HCT116 (cell line): ENCODE data around the gene RGS17. TPM values are rescaled to one million over a fixed set of nuclear protein-coding genes. Genes with fewer than 3 reads are reported as not detected.

Experiments
- ATAC-seq: fragments of 200-7000 bp; cut with Tn5 transposase; 2 replicates; pipeline ENCODE4 v1.9.1; 2020; ENCODE audit warnings: mild to moderate bottlenecking, moderate library complexity
- BruUV-seq: library from RNA; stranded (reverse); fragments of 400-500 nt; replicated peaks from 2 replicates; lab custom pipeline; 2021; lab: Mats Ljungman, UMichigan
- CTCF ChIA-PET: fragments of 300-600 bp; sonication (Branson Sonifier 250); formaldehyde crosslinking; loops from one replicate; lab custom pipeline; 2021; ENCODE audit warnings: antibody characterized with exemption; lab: Charles Lee
- POLR2A ChIA-PET: fragments of 300-600, 350-600 bp; sonication (Branson Sonifier 250); formaldehyde crosslinking; loops from one replicate; lab custom pipeline; 2021; ENCODE audit warnings: antibody characterized with exemption; lab: Charles Lee
- RAD21 ChIA-PET, 2 experiments: fragments of 300-600 bp; sonication (Branson Sonifier 250); formaldehyde crosslinking; loops; one replicate each; lab custom pipeline; 2023; ENCODE audit warnings: low total read pairs in 2 of 2; ENCODE audit not compliant: uncharacterized antibody in 2 of 2, unreplicated experiment in 2 of 2, low non-redundant PET in 1 of 2; lab: Charles Lee
- DNase-seq: peaks from one replicate; pipeline ENCODE4 v3.0.0-alpha.2; 2010; ENCODE audit warnings: low read depth, low spot score
- H2AFZ ChIP-seq: fragments of 200-600 bp; shearing (Covaris generic), sonication (generic); 2 replicates; pipeline ENCODE4 v1.6.1; 2017; ENCODE audit warnings: low read depth, mixed run types, mixed read lengths, antibody characterized with exemption, low read length; ENCODE audit not compliant: poor library complexity, severe bottlenecking
- H3K27ac ChIP-seq: 2 replicates; pipeline ENCODE4 v1.5.1; 2012; ENCODE audit warnings: low read depth, low read length
- H3K27me3 ChIP-seq: fragments of 200-600 bp; sonication (generic); 2 replicates; pipeline ENCODE4 v1.6.1; 2016; ENCODE audit warnings: mixed run types, low read length, mixed read lengths; ENCODE audit not compliant: insufficient read depth
- H3K36me3 ChIP-seq, 2 experiments: fragments of 200-500 bp in 1 of 2; fragments of 200-600 bp in 1 of 2; sonication (Bioruptor generic) in 1 of 2; sonication (generic) in 1 of 2; 2 replicates each; pipeline versions ENCODE4 v1.5.1 to v1.6.1; 2014 to 2016; ENCODE audit warnings: low read length in 2 of 2, inconsistent platforms in 1 of 2, mixed read lengths in 1 of 2, mixed run types in 1 of 2; ENCODE audit not compliant: insufficient read depth in 2 of 2, control insufficient read depth in 1 of 2
- H3K4me1 ChIP-seq, 2 experiments: fragments of 200-600 bp in 1 of 2; sonication (generic) in 1 of 2; 2 replicates each; pipeline versions ENCODE4 v1.5.1 to v1.6.1; 2012 to 2017; ENCODE audit warnings: low read length in 2 of 2, inconsistent platforms in 1 of 2, mild to moderate bottlenecking in 1 of 2, mixed read lengths in 1 of 2, mixed run types in 1 of 2, moderate library complexity in 1 of 2; ENCODE audit not compliant: insufficient read depth in 2 of 2, control insufficient read depth in 1 of 2
- H3K4me2 ChIP-seq: fragments of 200-600 bp; sonication (generic); 2 replicates; pipeline ENCODE4 v1.6.1; 2017; ENCODE audit warnings: mixed run types, low read length, mixed read lengths
- H3K4me3 ChIP-seq, 2 experiments: fragments of 200-600 bp in 1 of 2; sonication (generic) in 1 of 2; replicated peaks in 1 of 2; 2 replicates each; pipeline ENCODE4 v1.5.1; 2011 to 2016; ENCODE audit warnings: low read length in 2 of 2, control low read depth in 1 of 2, low read depth in 1 of 2, mild to moderate bottlenecking in 1 of 2, mixed read lengths in 1 of 2, mixed run types in 1 of 2
- H3K79me2 ChIP-seq: fragments of 200-600 bp; sonication (generic); 2 replicates; pipeline ENCODE4 v1.6.1; 2017; ENCODE audit warnings: mild to moderate bottlenecking, mixed run types, low read length, moderate library complexity, mixed read lengths; ENCODE audit not compliant: insufficient read depth
- H3K9ac ChIP-seq: fragments of 200-600 bp; sonication (generic); 2 replicates; pipeline ENCODE4 v1.6.1; 2016; ENCODE audit warnings: low read length, mixed read lengths
- H3K9me2 ChIP-seq: fragments of 200-600 bp; sonication (generic), shearing (Covaris generic); 2 replicates; pipeline ENCODE4 v1.6.1; 2017; ENCODE audit warnings: mixed run types, mild to moderate bottlenecking, moderate library complexity; ENCODE audit not compliant: insufficient read depth
- H3K9me3 ChIP-seq, 2 experiments: fragments of 200-500 bp in 1 of 2; fragments of 200-600 bp in 1 of 2; sonication (Bioruptor generic) in 1 of 2; sonication (generic) in 1 of 2; 2 replicates each; pipeline ENCODE4 v1.6.1; 2014 to 2017; ENCODE audit warnings: low read length in 2 of 2, mixed read lengths in 2 of 2, inconsistent platforms in 1 of 2, low read depth in 1 of 2, mild to moderate bottlenecking in 1 of 2, mixed run types in 1 of 2, moderate library complexity in 1 of 2; ENCODE audit not compliant: control insufficient read depth in 1 of 2, insufficient read depth in 1 of 2
- H4K20me1 ChIP-seq: fragments of 200-600 bp; sonication (generic), shearing (Covaris generic); 2 replicates; pipeline ENCODE4 v1.6.1; 2017; ENCODE audit warnings: mixed run types, mild to moderate bottlenecking, moderate library complexity; ENCODE audit not compliant: insufficient read depth
- ATF3 ChIP-seq: IDR thresholded peaks from 2 replicates; pipeline ENCODE4 v1.6.1; 2012
- CBX3 ChIP-seq: IDR thresholded peaks from 2 replicates; pipeline ENCODE4 v1.6.1; 2012; ENCODE audit warnings: low read depth
- CEBPB ChIP-seq: IDR thresholded peaks from 2 replicates; pipeline ENCODE4 v1.6.1; 2012; ENCODE audit warnings: low read depth
- CTCF ChIP-seq, 3 experiments: fragments of 200-600 bp in 1 of 3; sonication (generic) in 1 of 3; IDR thresholded peaks in 2 of 3; conservative IDR thresholded peaks in 1 of 3; 2 replicates each; pipeline ENCODE4 v1.5.1; 2012 to 2017; ENCODE audit warnings: low read depth in 2 of 3, low read length in 2 of 3, antibody characterized with exemption in 1 of 3, borderline replicate concordance in 1 of 3, control low read depth in 1 of 3, mild to moderate bottlenecking in 1 of 3, mixed read lengths in 1 of 3, mixed run types in 1 of 3, moderate library complexity in 1 of 3; ENCODE audit not compliant: insufficient read depth in 1 of 3
- EGR1 ChIP-seq: IDR thresholded peaks from 2 replicates; pipeline ENCODE4 v1.6.1; 2012; ENCODE audit warnings: low read depth
- ELF1 ChIP-seq: IDR thresholded peaks from 2 replicates; pipeline ENCODE4 v1.6.1; 2012; ENCODE audit warnings: low read depth, borderline replicate concordance
- MAX ChIP-seq: IDR thresholded peaks from 2 replicates; pipeline ENCODE4 v1.6.1; 2012
- RAD21 ChIP-seq: IDR thresholded peaks from 2 replicates; pipeline ENCODE4 v1.6.1; 2012; ENCODE audit warnings: low read depth, mild to moderate bottlenecking
- YY1 ChIP-seq: IDR thresholded peaks from 2 replicates; pipeline ENCODE4 v1.6.1; 2011; ENCODE audit warnings: low read length, low read depth, moderate library complexity, mild to moderate bottlenecking; ENCODE audit not compliant: insufficient replicate concordance; ENCODE audit errors: extremely low read depth
- ZFX ChIP-seq: fragments of 450-650 bp; IDR thresholded peaks from 2 replicates; pipeline ENCODE4 v1.6.1; 2017
- ZNF274 ChIP-seq: fragments of 200-500 bp; sonication (Bioruptor generic); IDR thresholded peaks from 2 replicates; pipeline ENCODE4 v1.6.1; 2014; ENCODE audit warnings: mild to moderate bottlenecking, low read depth, low read length, inconsistent platforms
- intact Hi-C: fragments of 100-400 bp; cut with micrococcal nuclease; formaldehyde crosslinking; loops from 2 replicates; pipeline ENCODE4 v1.10.0; 2022
- total RNA-seq: library from RNA; stranded (reverse); gene quantifications from one replicate; pipeline ENCODE4 v1.2.1, GENCODE V29; 2021; ENCODE audit not compliant: unreplicated experiment

The RGS17 gene
- total RNA-seq, 1 experiment from 2014 or later: 3.9 TPM

GRCh38 chr6:153059757-153060156, 71.3 kb downstream of the RGS17 start:
- ChIA-PET CTCF (no interaction called here), RAD21 (no interaction called here), POLR2A (no interaction called here)
- DNase-seq (no peak), ATAC-seq (no peak)
- Histone ChIP-seq H3K27ac (no peak overlapping the region), H3K9me3 (no peaks in the 10 kb centered on the region), H3K79me2 (no peaks in the 10 kb centered on the region), H4K20me1 (no peaks in the 10 kb centered on the region), H3K4me2 (no peak overlapping the region), H3K9me2 (no peaks in the 10 kb centered on the region), H3K4me1 (no peaks in the 10 kb centered on the region), H3K4me3 (no peak overlapping the region), H3K36me3 (no peaks in the 10 kb centered on the region), H3K27me3 (no peaks in the 10 kb centered on the region), H2AFZ (no peak overlapping the region), H3K9ac (no peak overlapping the region)
- no peak for TF ChIP-seq MAX
- no peak for TF ChIP-seq ELF1
- TF ChIP-seq CEBPB: no peak
- no peak for TF ChIP-seq YY1
- no peak for TF ChIP-seq ATF3
- peak in 2 of 3 experiments; percentile 20 to 22; a peak in 2 of 6 replicates for TF ChIP-seq CTCF (IDR thresholded peaks at IDR 0.05 in 2 of 3, conservative IDR thresholded peaks at IDR 0.05 in 1 of 3; ENCODE audit: borderline replicate concordance in 1 of 3, insufficient read depth in 1 of 3, low read depth in 2 of 3, low read length in 2 of 3)
- no peak for TF ChIP-seq ZNF274
- peak; percentile 44; the same call in 1 of the 2 replicates for TF ChIP-seq RAD21
- TF ChIP-seq EGR1: no peak
- TF ChIP-seq CBX3: no peak
- no peak for TF ChIP-seq ZFX
- intact Hi-C loops: no loop called here
- BruUV-seq: no TSS peak
